A673 (cell line): Measurements from ENCODE around the gene WDR31. TPM values are rescaled to one million over a fixed set of nuclear protein-coding genes. Genes with fewer than 3 reads are reported as not detected.

Experiments
- BruUV-seq: library from RNA; stranded (reverse); fragments of 400-500 nt; replicated peaks from 2 replicates; lab custom pipeline; 2021; lab: Mats Ljungman, UMichigan
- CTCF ChIA-PET: fragments of 300-600 bp; sonication (Branson Sonifier 250); formaldehyde crosslinking; loops from one replicate; lab custom pipeline; 2022; ENCODE audit warnings: antibody characterized with exemption; lab: Charles Lee
- POLR2A ChIA-PET: fragments of 300-600 bp; sonication (Branson Sonifier 250); formaldehyde crosslinking; loops from one replicate; lab custom pipeline; 2022; ENCODE audit warnings: antibody characterized with exemption; ENCODE audit not compliant: low non-redundant PET; lab: Charles Lee
- DNase-seq: peaks from one replicate; pipeline ENCODE4 v3.0.0-alpha.2; 2015; ENCODE audit warnings: low spot score
- H3K27ac ChIP-seq: fragments of 200-600 bp; sonication (generic); 2 replicates; pipeline ENCODE4 v1.5.1; 2016; ENCODE audit warnings: mixed run types, low read depth, mild to moderate bottlenecking, mixed read lengths, antibody characterized with exemption, low read length; ENCODE audit not compliant: poor library complexity, severe bottlenecking
- H3K27me3 ChIP-seq: fragments of 200-600 bp; sonication (generic); replicated peaks from 2 replicates; pipeline ENCODE4 v1.6.1; 2017; ENCODE audit warnings: mixed run types, low read depth, mild to moderate bottlenecking, mixed read lengths, antibody characterized with exemption, low read length; ENCODE audit not compliant: insufficient read depth, poor library complexity
- H3K36me3 ChIP-seq: fragments of 200-600 bp; sonication (generic); 2 replicates; pipeline ENCODE4 v1.6.1; 2016; ENCODE audit warnings: mixed run types, mild to moderate bottlenecking, mixed read lengths, antibody characterized with exemption, low read length; ENCODE audit not compliant: insufficient read depth, poor library complexity, severe bottlenecking
- H3K4me1 ChIP-seq: fragments of 200-600 bp; sonication (generic); 2 replicates; pipeline ENCODE4 v1.6.1; 2017; ENCODE audit warnings: mixed run types, mild to moderate bottlenecking, mixed read lengths, antibody characterized with exemption, low read length; ENCODE audit not compliant: insufficient read depth, poor library complexity, severe bottlenecking
- H3K4me3 ChIP-seq: fragments of 200-600 bp; sonication (generic); 2 replicates; pipeline ENCODE4 v1.5.1; 2016; ENCODE audit warnings: low read depth, mixed run types, mild to moderate bottlenecking, mixed read lengths, low read length; ENCODE audit not compliant: poor library complexity, severe bottlenecking
- H3K9me3 ChIP-seq: fragments of 200-600 bp; sonication (generic); 2 replicates; pipeline ENCODE4 v1.6.1; 2016; ENCODE audit warnings: mixed run types, low read depth, mild to moderate bottlenecking, mixed read lengths, antibody characterized with exemption, low read length; ENCODE audit not compliant: poor library complexity, severe bottlenecking
- CTCF ChIP-seq: fragments of 300-800, 200-600 bp; sonication (generic); conservative IDR thresholded peaks from 2 replicates; pipeline ENCODE4 v1.5.1; 2017; ENCODE audit warnings: low read depth, mild to moderate bottlenecking, antibody characterized with exemption, low read length, moderate library complexity, mixed read lengths
- EZH2 ChIP-seq: fragments of 200-600 bp; sonication (generic); IDR thresholded peaks from 2 replicates; pipeline ENCODE4 v1.6.1; 2017; ENCODE audit warnings: borderline replicate concordance, low read depth, mild to moderate bottlenecking, mixed read lengths, antibody characterized with exemption, low read length; ENCODE audit not compliant: poor library complexity, severe bottlenecking
- intact Hi-C: fragments of 100-400 bp; cut with micrococcal nuclease; formaldehyde crosslinking; loops from one replicate; pipeline ENCODE4 v1.10.0; 2022; ENCODE audit not compliant: unreplicated experiment
- total RNA-seq: library from RNA; stranded (reverse); gene quantifications from 2 replicates; pipeline ENCODE4 v1.2.3, GENCODE V29; 2021

The WDR31 gene
- total RNA-seq, 1 experiment from 2014 or later: 1.3 TPM

GRCh38 chr9:113360242-113360842 lies 20.3 kb upstream of the WDR31 start:
- ChIA-PET POLR2A (no interaction called here), CTCF (no interaction called here)
- H3K4me1 ChIP-seq: no peaks in the 10 kb centered on the region
- H3K27ac ChIP-seq: no peak overlapping the region
- TF ChIP-seq EZH2 (no peak), CTCF (no peak)
- intact Hi-C loops: no loop called here
- H3K9me3 ChIP-seq: no peaks in the 10 kb centered on the region
- H3K4me3 ChIP-seq: no peak overlapping the region
- H3K27me3 ChIP-seq: peaks cover 7% of the 10 kb centered on the region
- H3K36me3 ChIP-seq: no peaks in the 10 kb centered on the region
- BruUV-seq: no TSS peak
- DNase-seq: no peak

GRCh38 chr9:113359385-113359784 lies 19.3 kb upstream of the WDR31 start:
- Histone ChIP-seq H3K36me3 (no peaks in the 10 kb centered on the region), H3K4me3 (no peak overlapping the region), H3K27me3 (peaks cover 7% of the 10 kb centered on the region), H3K9me3 (no peaks in the 10 kb centered on the region), H3K27ac (no peak overlapping the region), H3K4me1 (no peaks in the 10 kb centered on the region)
- TF ChIP-seq EZH2 (no peak), CTCF (no peak)
- DNase-seq: no peak
- ChIA-PET POLR2A (no interaction called here), CTCF (no interaction called here)
- BruUV-seq: no TSS peak
- intact Hi-C loops: no loop called here

GRCh38 chr9:113356686-113357292 lies 16.7 kb upstream of the WDR31 start:
- H3K4me3 ChIP-seq: no peak overlapping the region
- BruUV-seq: no TSS peak
- no peak for DNase-seq
- TF ChIP-seq CTCF (no peak), EZH2 (no peak)
- no peaks in the 10 kb centered on the region for H3K36me3 ChIP-seq
- POLR2A ChIA-PET: no interaction called here
- no peak overlapping the region for H3K27ac ChIP-seq
- intact Hi-C loops: no loop called here
- H3K4me1 ChIP-seq: no peaks in the 10 kb centered on the region
- H3K27me3 ChIP-seq: peaks cover 16% of the 10 kb centered on the region
- CTCF ChIA-PET: no interaction called here
- H3K9me3 ChIP-seq: no peaks in the 10 kb centered on the region
